PC-3 (cell line): Measurements from ENCODE around the gene ZC2HC1B.

Experiments used
- EZH2 ChIP-seq: fragments of 300-600 bp; sonication (generic); IDR thresholded peaks from one replicate; pipeline ENCODE4 v1.6.1; 2017; ENCODE audit warnings: antibody characterized with exemption, mild to moderate bottlenecking, low read length; ENCODE audit not compliant: unreplicated experiment
- EZH2phosphoT487 ChIP-seq: fragments of 300-600 bp; sonication (generic); IDR thresholded peaks from 2 replicates; pipeline ENCODE4 v1.6.1; 2018; ENCODE audit warnings: mild to moderate bottlenecking, antibody characterized with exemption, low read length, borderline replicate concordance
- TF ChIP-seq, protein P1 (sequence below): fragments of 300-600 bp; sonication (generic); conservative IDR thresholded peaks from 2 replicates; pipeline ENCODE4 v1.5.1; 2017; ENCODE audit warnings: antibody characterized with exemption, low read depth, mild to moderate bottlenecking, low read length

DNA sequence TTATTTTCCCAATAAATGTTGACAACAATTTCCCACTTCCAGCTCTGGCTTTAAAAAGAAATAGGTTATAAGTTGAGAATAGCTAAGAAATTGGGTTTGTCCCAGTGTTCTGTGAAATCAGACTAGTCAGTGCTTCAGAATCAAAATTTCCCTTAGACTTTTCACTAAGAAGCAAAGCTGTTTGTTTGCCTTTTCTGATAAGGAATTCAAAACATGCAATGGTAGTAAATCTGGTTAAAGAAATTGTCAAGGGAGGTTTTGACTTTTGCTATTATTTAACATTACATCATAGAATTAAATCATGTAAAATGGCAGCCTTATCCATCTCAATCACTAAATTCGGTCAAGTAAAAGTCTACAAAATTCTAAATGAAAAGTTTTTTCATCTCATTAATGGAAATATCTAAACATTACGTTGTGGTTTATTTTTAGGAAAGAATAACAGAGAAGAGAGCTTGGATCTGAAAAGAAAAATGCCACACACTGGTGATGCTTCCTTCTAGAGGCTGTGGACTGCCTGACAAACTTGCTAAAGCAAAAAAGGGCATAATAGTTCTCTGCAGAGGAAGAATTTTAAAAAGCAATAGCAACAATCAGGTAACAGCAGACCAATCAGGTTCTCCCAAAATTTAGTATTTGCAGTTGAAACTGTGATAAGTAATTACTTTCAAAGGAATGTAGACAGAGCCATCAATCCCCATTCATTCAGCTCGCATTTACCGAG is 107.4 kb downstream of the ZC2HC1B start:
- TF ChIP-seq, protein P1, sequence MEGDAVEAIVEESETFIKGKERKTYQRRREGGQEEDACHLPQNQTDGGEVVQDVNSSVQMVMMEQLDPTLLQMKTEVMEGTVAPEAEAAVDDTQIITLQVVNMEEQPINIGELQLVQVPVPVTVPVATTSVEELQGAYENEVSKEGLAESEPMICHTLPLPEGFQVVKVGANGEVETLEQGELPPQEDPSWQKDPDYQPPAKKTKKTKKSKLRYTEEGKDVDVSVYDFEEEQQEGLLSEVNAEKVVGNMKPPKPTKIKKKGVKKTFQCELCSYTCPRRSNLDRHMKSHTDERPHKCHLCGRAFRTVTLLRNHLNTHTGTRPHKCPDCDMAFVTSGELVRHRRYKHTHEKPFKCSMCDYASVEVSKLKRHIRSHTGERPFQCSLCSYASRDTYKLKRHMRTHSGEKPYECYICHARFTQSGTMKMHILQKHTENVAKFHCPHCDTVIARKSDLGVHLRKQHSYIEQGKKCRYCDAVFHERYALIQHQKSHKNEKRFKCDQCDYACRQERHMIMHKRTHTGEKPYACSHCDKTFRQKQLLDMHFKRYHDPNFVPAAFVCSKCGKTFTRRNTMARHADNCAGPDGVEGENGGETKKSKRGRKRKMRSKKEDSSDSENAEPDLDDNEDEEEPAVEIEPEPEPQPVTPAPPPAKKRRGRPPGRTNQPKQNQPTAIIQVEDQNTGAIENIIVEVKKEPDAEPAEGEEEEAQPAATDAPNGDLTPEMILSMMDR, result no peak
- TF ChIP-seq EZH2, result no peak
- TF ChIP-seq EZH2phosphoT487, result no peak
